Measurements from ENCODE around the gene KRT10. TPM values are rescaled to one million over a fixed set of nuclear protein-coding genes. Genes with fewer than 3 reads are reported as not detected.

The KRT10 gene
- total and polyA plus RNA-seq, 9 of the 15 experiments (the other 6 are each of a cell fraction or from before 2014, with no cell fraction given), result 47.0 to 179 (median 76.2) TPM

DNA sequence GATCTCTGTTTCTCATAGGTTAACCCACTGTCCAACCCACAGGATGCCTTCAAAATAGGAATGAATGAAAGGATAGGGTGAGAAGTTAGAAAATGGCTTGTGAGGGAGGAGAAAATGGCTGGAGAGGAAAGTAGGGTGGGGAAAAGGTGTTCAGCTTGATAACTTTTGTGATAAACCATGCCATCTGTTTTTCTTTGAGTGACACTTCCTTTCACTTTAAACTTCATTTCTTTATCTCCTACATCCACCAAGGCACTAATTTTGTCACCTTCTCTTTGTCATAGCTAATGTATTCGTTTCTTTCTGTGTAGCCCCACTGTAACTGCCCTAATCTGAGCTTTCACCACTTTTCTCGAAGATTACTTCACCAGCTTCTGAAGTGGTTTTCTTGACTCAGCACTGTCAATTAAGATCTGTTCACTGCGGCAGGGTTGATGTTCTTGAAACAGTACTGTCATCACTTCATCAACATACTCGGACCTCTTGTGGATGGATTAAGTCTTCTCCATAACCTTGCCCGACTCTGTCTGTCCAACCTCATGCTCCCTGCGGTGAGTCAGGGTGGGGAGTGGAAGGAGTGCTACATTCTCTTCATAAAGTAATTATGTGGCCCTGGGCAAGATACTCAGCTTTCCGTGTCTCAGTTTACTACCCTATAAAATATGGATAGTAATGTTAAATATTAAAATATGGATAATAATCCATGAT lies 5.5 kb upstream of the KRT10 start (continued):
- peak in 2 of 3 experiments; percentile 64 to 93 for TF ChIP-seq YY1 (IDR thresholded peaks at IDR 0.05; ENCODE audit: borderline replicate concordance in 1 of 3, control insufficient read depth in 1 of 3, extremely low read depth in 1 of 3, insufficient read depth in 3 of 3, insufficient read length in 1 of 3, insufficient replicate concordance in 2 of 3, low read depth in 1 of 3, low read length in 2 of 3)
- no peak for TF ChIP-seq MITF (IDR thresholded peaks at IDR 0.05)
- peak; percentile 94 for TF ChIP-seq BACH1 (tag; IDR thresholded peaks at IDR 0.05)
- TF ChIP-seq TAF9B (IDR thresholded peaks at IDR 0.05; ENCODE audit: partially characterized antibody), result peak; percentile 88
- TF ChIP-seq EP300 (IDR thresholded peaks at IDR 0.05; ENCODE audit: low read length), result peak; percentile 93
- TF ChIP-seq ZNF609 (CRISPR knock-in tag; IDR thresholded peaks at IDR 0.05; ENCODE audit: borderline replicate concordance), result peak; percentile 70; the same call in 1 of the 2 replicates
- TF ChIP-seq ADNP (tag; IDR thresholded peaks at IDR 0.05), result peak; percentile 79; the same call in 1 of the 2 replicates
- TF ChIP-seq SMAD4 (CRISPR knock-in tag; conservative IDR thresholded peaks at IDR 0.05), result peak; percentile 93
- peak; percentile 88 for TF ChIP-seq BRD9 (IDR thresholded peaks at IDR 0.05; ENCODE audit: low read depth, partially characterized antibody)
- TF ChIP-seq C11orf30 (IDR thresholded peaks at IDR 0.05; ENCODE audit: low read depth), result peak; percentile 91
- peak; percentile 88 for TF ChIP-seq JUND (IDR thresholded peaks at IDR 0.05; ENCODE audit: borderline replicate concordance, low read depth, low read length)
- TF ChIP-seq JUND (tag; IDR thresholded peaks at IDR 0.05; ENCODE audit: borderline replicate concordance, low read depth, low read length), result peak; percentile 81; the same call in 2 of the 3 replicates
- TF ChIP-seq NR2C2 (CRISPR knock-in tag; IDR thresholded peaks at IDR 0.05), result no peak
- peak; percentile 79 for TF ChIP-seq NR2C2 (tag; IDR thresholded peaks at IDR 0.05)
- peak in 1 of 2 experiments; percentile 49; a peak in 1 of 4 replicates for TF ChIP-seq SRF (CRISPR knock-in tag; IDR thresholded peaks at IDR 0.05)
- TF ChIP-seq ZNF197 (CRISPR knock-in tag; IDR thresholded peaks at IDR 0.05; ENCODE audit: low read depth), result peak; percentile 77; the same call in 1 of the 2 replicates
